Spleen (tissue), 11 donors: ENCODE results near the gene CCDC70. TPM values are rescaled to one million over a fixed set of nuclear protein-coding genes. Genes with fewer than 3 reads are reported as not detected.

Experiments
- DNase-seq: peaks from one replicate; pipeline ENCODE4 v3.0.0-alpha.2; 2020
- H3K27ac ChIP-seq, 8 donors: fragments of 200-600 bp; sonication (generic) in 7 of 8; 1 replicate in 4 of 8; 2 replicates in 4 of 8; pipeline versions ENCODE4 v1.5.0 to v1.8.0; 2016 to 2021; ENCODE audit warnings: inconsistent platforms in 4 of 8, mild to moderate bottlenecking in 4 of 8, moderate library complexity in 1 of 8
- H3K27me3 ChIP-seq, 7 donors: fragments of 200-600 bp; sonication (generic) in 6 of 7; replicated peaks in 1 of 7; 1 replicate in 4 of 7; 2 replicates in 3 of 7; pipeline versions ENCODE4 v1.5.0 to v1.8.0; 2016 to 2021; ENCODE audit warnings: inconsistent platforms in 3 of 7, mild to moderate bottlenecking in 1 of 7
- H3K36me3 ChIP-seq, 6 donors: fragments of 200-600 bp; sonication (generic) in 5 of 6; 1 replicate in 4 of 6; 2 replicates in 2 of 6; pipeline versions ENCODE4 v1.5.0 to v1.8.0; 2016 to 2021; ENCODE audit warnings: inconsistent platforms in 2 of 6
- H3K4me1 ChIP-seq, 6 donors: fragments of 200-600 bp; sonication (generic) in 5 of 6; 1 replicate in 3 of 6; 2 replicates in 3 of 6; pipeline versions ENCODE4 v1.5.0 to v1.8.0; 2016 to 2021; ENCODE audit warnings: inconsistent platforms in 3 of 6
- H3K4me3 ChIP-seq, 8 donors: fragments of 200-600 bp; sonication (generic) in 7 of 8; 1 replicate in 4 of 8; 2 replicates in 4 of 8; pipeline versions ENCODE4 v1.5.0 to v1.8.0; 2016 to 2021; ENCODE audit warnings: inconsistent platforms in 4 of 8, mild to moderate bottlenecking in 4 of 8, moderate library complexity in 2 of 8
- H3K9me3 ChIP-seq, 8 donors: fragments of 200-600 bp; sonication (generic) in 7 of 8; 1 replicate in 4 of 8; 2 replicates in 4 of 8; pipeline versions ENCODE4 v1.5.0 to v1.8.0; 2016 to 2021; ENCODE audit warnings: inconsistent platforms in 4 of 8
- POLR2A ChIP-seq, 3 donors: fragments of 450-650 bp; IDR thresholded peaks; one replicate each; pipeline ENCODE4 v1.5.1; 2017; ENCODE audit warnings: antibody characterized with exemption in 3 of 3, mild to moderate bottlenecking in 1 of 3
- POLR2AphosphoS5 ChIP-seq, 3 donors: sonication (generic); formaldehyde crosslinking; IDR thresholded peaks; one replicate each; pipeline ENCODE4 v1.5.1; 2017; ENCODE audit warnings: antibody characterized with exemption in 3 of 3
- WGBS, 5 donors: extraction: QIAGEN DNeasy Blood & Tissue Kit in 3 of 5; methylation state at CpG; one replicate each; pipeline versions ENCODE4 v1.1.5 to v1.1.7; 2013 to 2018; 5-methylcytosine and 5-hydroxymethylcytosine counted together
- intact Hi-C: fragments of 100-400 bp; cut with DNase I; formaldehyde crosslinking; loops from one replicate; pipeline ENCODE4 v1.15.0; 2023; ENCODE audit warnings: low total_unique reads
- polyA plus RNA-seq, 3 donors: library from polyadenylated mRNA; stranded (reverse); fragments of 200-250 nt; gene quantifications; one replicate each; pipeline ENCODE4 v1.2.1, GENCODE V29; 2013
- total RNA-seq, 7 donors: library from RNA; depleted of rRNA in 3 of 7; stranded (reverse); fragments of >200 nt in 3 of 7; fragmentation: NEBNext Ultra II Directional in 4 of 7; extraction: Animal tissue kit (Norgen Biotek cat#: 25700) in 4 of 7; gene quantifications; one replicate each; pipeline versions ENCODE4 v1.1.0 to v1.2.1, GENCODE V29; 2016 to 2021
- TF ChIP-seq, protein P1 (sequence below), 11 experiments: fragments of 200-600 bp in 7 of 11; fragments of 450-650 bp in 4 of 11; sonication (generic) in 4 of 11; IDR thresholded peaks in 8 of 11; conservative IDR thresholded peaks in 3 of 11; 1 replicate in 7 of 11; 2 replicates in 4 of 11; pipeline versions ENCODE4 v1.4.0 to v1.8.0; 2016 to 2021; ENCODE audit warnings: antibody characterized with exemption in 11 of 11, inconsistent platforms in 4 of 11, mild to moderate bottlenecking in 1 of 11
- donor health status: healthy with polysubstance abuse.
- donor health status: DM: no; HTN: no; CAD: no; lungs with moderate emphysema.
- donor health status: DM: no; HTN: no; CAD: no.
- donor health status: Bipolar disorder and iron deficiency.
- donor health status: healthy.
- donor health status: DM: no; HTN: no; CAD: no.
- donor health status: DM: yes; HTN: yes; CAD: no.

The CCDC70 gene
- total and polyA plus RNA-seq, 10 donors = not detected

DNA sequence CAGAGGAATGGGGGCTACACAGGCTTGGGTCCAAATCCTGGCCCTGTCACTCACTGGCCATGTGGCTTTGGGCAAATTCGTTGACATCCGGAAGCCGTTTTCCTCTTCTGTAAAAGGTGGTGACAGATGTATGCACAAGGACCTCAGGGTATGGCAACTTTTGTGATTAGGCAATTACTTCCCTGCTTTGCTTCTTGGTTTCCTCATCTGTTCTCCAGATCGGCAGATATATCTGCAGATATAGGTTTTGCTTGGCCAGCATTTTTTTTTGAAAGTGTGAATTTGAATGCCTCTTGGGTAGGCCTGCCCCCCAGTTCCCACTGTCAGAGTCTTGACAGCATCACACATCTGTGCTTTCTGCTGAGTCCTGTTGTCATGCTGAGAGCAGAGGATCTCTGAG, 34.5 kb upstream of the CCDC70 start:
- no peak for DNase-seq
- H3K4me3 ChIP-seq = peak overlapping the region in 1 of 8 donors; percentile 51
- intact Hi-C loops = no loop called here
- H3K36me3 ChIP-seq = no peaks in the 10 kb centered on the region
- TF ChIP-seq POLR2A (IDR thresholded peaks at IDR 0.05) (no peak), POLR2AphosphoS5 (IDR thresholded peaks at IDR 0.05) (peak in 1 of 3 donors; percentile 48)
- TF ChIP-seq, protein P1, sequence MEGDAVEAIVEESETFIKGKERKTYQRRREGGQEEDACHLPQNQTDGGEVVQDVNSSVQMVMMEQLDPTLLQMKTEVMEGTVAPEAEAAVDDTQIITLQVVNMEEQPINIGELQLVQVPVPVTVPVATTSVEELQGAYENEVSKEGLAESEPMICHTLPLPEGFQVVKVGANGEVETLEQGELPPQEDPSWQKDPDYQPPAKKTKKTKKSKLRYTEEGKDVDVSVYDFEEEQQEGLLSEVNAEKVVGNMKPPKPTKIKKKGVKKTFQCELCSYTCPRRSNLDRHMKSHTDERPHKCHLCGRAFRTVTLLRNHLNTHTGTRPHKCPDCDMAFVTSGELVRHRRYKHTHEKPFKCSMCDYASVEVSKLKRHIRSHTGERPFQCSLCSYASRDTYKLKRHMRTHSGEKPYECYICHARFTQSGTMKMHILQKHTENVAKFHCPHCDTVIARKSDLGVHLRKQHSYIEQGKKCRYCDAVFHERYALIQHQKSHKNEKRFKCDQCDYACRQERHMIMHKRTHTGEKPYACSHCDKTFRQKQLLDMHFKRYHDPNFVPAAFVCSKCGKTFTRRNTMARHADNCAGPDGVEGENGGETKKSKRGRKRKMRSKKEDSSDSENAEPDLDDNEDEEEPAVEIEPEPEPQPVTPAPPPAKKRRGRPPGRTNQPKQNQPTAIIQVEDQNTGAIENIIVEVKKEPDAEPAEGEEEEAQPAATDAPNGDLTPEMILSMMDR (IDR thresholded peaks at IDR 0.05 in 8 of 11, conservative IDR thresholded peaks at IDR 0.05 in 3 of 11) = no peak
- peaks cover 16 to 96% (median 70%) of the 10 kb centered on the region in 6 donors for H3K4me1 ChIP-seq
- peak overlapping the region; percentile 53 to 95 (median 86) for H3K27ac ChIP-seq
- 34 to 63% (median 44%) methylated on average over 4 of the region's 4 CpGs for WGBS, 5 donors
- H3K9me3 ChIP-seq = no peaks in the 10 kb centered on the region
- H3K27me3 ChIP-seq = no peaks in the 10 kb centered on the region

- H3K27ac ChIP-seq = peak overlapping the region in 7 of 8 donors; percentile 80 to 95 (median 88)
- peak overlapping the region in 1 of 8 donors; percentile 4 for H3K4me3 ChIP-seq
- no peaks in the 10 kb centered on the region for H3K27me3 ChIP-seq
- intact Hi-C loops = no loop called here
- WGBS, 5 donors = 63 to 76% (median 72%) methylated on average over 8 of the region's 8 CpGs
- no peak for DNase-seq
- H3K9me3 ChIP-seq = no peaks in the 10 kb centered on the region
- TF ChIP-seq, protein P1 (IDR thresholded peaks at IDR 0.05 in 8 of 11, conservative IDR thresholded peaks at IDR 0.05 in 3 of 11) = no peak
- TF ChIP-seq POLR2AphosphoS5 (IDR thresholded peaks at IDR 0.05) (no peak), POLR2A (IDR thresholded peaks at IDR 0.05) (no peak)
- H3K36me3 ChIP-seq = no peaks in the 10 kb centered on the region
- H3K4me1 ChIP-seq = peaks cover 10 to 96% (median 61%) of the 10 kb centered on the region in 6 donors
Measured at GRCh38 chr13:51828730-51829567, 32.8 kb upstream of the CCDC70 start.

- TF ChIP-seq POLR2A (IDR thresholded peaks at IDR 0.05) = no peak
- TF ChIP-seq, protein P1 (IDR thresholded peaks at IDR 0.05 in 8 of 11, conservative IDR thresholded peaks at IDR 0.05 in 3 of 11) = no peak
- TF ChIP-seq POLR2AphosphoS5 (IDR thresholded peaks at IDR 0.05) = no peak
- intact Hi-C loops = no loop called here
- WGBS, 5 donors = 83 to 89% (median 86%) methylated on average over 2 of the region's 2 CpGs
- Histone ChIP-seq H3K36me3 (no peaks in the 10 kb centered on the region), H3K27ac (peak overlapping the region in 7 of 8 donors; percentile 80 to 95 (median 88)), H3K9me3 (no peaks in the 10 kb centered on the region), H3K27me3 (no peaks in the 10 kb centered on the region), H3K4me3 (peak overlapping the region in 1 of 8 donors; percentile 7), H3K4me1 (peaks cover 10 to 96% (median 56%) of the 10 kb centered on the region in 6 donors)
- no peak for DNase-seq
Measured at GRCh38 chr13:51829568-51829899, 32.2 kb upstream of the CCDC70 start.

DNA sequence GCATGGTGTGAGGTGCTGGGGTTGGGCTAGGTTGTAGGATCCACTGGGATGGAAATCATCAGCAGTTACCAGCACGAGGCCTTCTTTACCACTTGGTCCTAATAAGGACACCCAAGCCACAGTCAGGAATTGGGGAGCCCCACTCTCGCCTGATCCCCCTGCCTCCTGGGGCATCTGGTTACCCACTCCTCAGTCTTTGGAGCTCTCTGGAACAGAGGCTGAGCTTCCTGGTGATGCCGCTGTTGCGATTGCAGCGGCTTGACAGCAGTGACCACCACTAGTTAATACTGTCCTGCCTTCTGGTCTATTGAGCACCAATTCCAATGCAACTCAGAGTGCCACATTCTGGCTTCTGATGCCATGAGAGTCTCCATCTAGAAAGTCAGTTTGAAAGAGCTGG, 30.2 kb upstream of the CCDC70 start:
- DNase-seq = no peak
- H3K27ac ChIP-seq = peak overlapping the region in 2 of 8 donors; percentile 32 to 95
- peaks cover 4 to 76% (median 36%) of the 10 kb centered on the region in 6 donors for H3K4me1 ChIP-seq
- no peak overlapping the region for H3K4me3 ChIP-seq
- 85 to 96% (median 93%) methylated on average over 4 to 5 of the region's 5 CpGs for WGBS, 5 donors
- no peaks in the 10 kb centered on the region for H3K9me3 ChIP-seq
- H3K27me3 ChIP-seq = no peaks in the 10 kb centered on the region
- no peaks in the 10 kb centered on the region for H3K36me3 ChIP-seq
- TF ChIP-seq, protein P1 (IDR thresholded peaks at IDR 0.05 in 8 of 11, conservative IDR thresholded peaks at IDR 0.05 in 3 of 11) = no peak
- TF ChIP-seq POLR2A (IDR thresholded peaks at IDR 0.05) = no peak
- TF ChIP-seq POLR2AphosphoS5 (IDR thresholded peaks at IDR 0.05) = no peak
- intact Hi-C loops = no loop called here
